Measurements from ENCODE around the gene LRIT1. TPM values are rescaled to one million over a fixed set of nuclear protein-coding genes. Genes with fewer than 3 reads are reported as not detected.

The LRIT1 gene
- polyA plus RNA-seq, 1 of the 3 experiments (the other 2 are of a cell fraction), result not detected

DNA sequence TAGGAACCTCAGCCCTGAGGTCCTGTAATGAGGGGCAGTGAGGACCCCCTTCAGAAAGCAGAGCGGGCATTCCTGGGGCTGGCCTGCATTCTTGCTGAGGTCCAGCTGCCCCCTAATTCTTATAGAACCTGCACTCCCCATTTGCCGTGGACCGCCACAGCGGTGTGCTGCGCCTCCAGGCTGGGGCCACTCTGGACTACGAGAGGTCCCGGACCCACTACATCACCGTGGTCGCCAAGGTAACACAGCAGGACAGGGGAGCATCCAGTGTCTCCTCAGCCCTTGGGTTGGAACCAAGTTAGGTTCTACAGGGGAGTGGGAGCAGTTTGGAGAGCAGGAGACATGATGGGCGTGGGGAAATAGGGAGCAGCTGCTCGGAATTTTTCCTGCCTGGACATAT is 39.7 kb downstream of the LRIT1 start:
- Histone ChIP-seq H2AFZ (ENCODE audit: low read depth) (no peak overlapping the region), H3K4me2 (no peak overlapping the region)

DNA sequence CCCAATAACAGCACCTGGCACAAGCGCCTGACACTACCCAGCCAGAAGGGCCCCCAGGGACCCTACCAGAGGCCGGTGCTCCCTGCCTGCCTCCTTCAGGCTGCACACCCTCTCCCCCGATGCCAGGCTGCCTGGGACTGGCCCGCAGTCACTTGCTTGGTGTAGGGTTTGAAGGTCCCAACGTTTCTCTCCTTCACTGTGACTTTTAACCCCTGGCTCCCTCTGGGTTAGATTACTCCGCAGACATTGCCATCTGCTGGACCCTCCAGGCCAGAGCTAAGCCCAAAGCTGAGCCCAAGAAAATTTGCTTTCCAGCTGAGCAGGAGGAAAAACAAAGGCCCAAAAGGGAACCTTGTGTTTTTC is 40.1 kb downstream of the LRIT1 start:
- 39% methylated on average over 5 of the region's 6 CpGs for WGBS (ENCODE audit: low lambda C conversion rate)
- Histone ChIP-seq H4K20me1 (ENCODE audit: insufficient read depth) (no peaks in the 10 kb centered on the region), H3K36me3 (replicated peaks in 1 of 2; ENCODE audit: control insufficient read depth in 1 of 2, insufficient read depth in 2 of 2, low read length in 1 of 2) (no peaks in the 10 kb centered on the region), H3K79me2 (ENCODE audit: insufficient read depth) (no peaks in the 10 kb centered on the region), H3K4me1 (ENCODE audit: control insufficient read depth in 1 of 2, insufficient read depth in 2 of 2, low read depth in 1 of 2, low read length in 1 of 2) (no peaks in the 10 kb centered on the region), H3K9ac (no peak overlapping the region), H3F3A (replicated peaks; ENCODE audit: insufficient read depth) (no peaks in the 10 kb centered on the region), H3K4me2 (no peak overlapping the region), H3K9me2 (no peaks in the 10 kb centered on the region), H3K9me3 (no peaks in the 10 kb centered on the region), H3K4me3 (ENCODE audit: low read depth in 2 of 2, low read length in 1 of 2) (no peak overlapping the region), H2AFZ (ENCODE audit: low read depth) (no peak overlapping the region), H3K27ac (ENCODE audit: low read depth in 2 of 2, low read length in 1 of 2) (no peak overlapping the region), H3K27me3 (ENCODE audit: insufficient read depth) (no peaks in the 10 kb centered on the region)
- no peak for TF ChIP-seq POLR2AphosphoS5 (IDR thresholded peaks at IDR 0.05; ENCODE audit: low read depth, low read length)
- TF ChIP-seq RXRA (IDR thresholded peaks at IDR 0.05; ENCODE audit: borderline replicate concordance, low read depth), result no peak
- no peak for TF ChIP-seq GABPA (IDR thresholded peaks at IDR 0.05; ENCODE audit: low read depth)
- TF ChIP-seq, protein P1, sequence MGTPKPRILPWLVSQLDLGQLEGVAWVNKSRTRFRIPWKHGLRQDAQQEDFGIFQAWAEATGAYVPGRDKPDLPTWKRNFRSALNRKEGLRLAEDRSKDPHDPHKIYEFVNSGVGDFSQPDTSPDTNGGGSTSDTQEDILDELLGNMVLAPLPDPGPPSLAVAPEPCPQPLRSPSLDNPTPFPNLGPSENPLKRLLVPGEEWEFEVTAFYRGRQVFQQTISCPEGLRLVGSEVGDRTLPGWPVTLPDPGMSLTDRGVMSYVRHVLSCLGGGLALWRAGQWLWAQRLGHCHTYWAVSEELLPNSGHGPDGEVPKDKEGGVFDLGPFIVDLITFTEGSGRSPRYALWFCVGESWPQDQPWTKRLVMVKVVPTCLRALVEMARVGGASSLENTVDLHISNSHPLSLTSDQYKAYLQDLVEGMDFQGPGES (IDR thresholded peaks at IDR 0.05; ENCODE audit: low read depth, low read length), result no peak
- TF ChIP-seq NFIC (IDR thresholded peaks at IDR 0.05; ENCODE audit: borderline replicate concordance), result no peak
- CTCF ChIA-PET, result interaction anchor here (1.0 to 2.0 kb wide), 2 partner anchors 52 to 53 kb away, joined by 3 to 9 read pairs; no protein-coding TSS in a partner anchor
- POLR2A ChIA-PET, result no interaction called here
- no peak for DNase-seq

More for the DNA sequence above, 39.7 kb downstream of the LRIT1 start:
- TF ChIP-seq EZH2phosphoT487 (IDR thresholded peaks at IDR 0.05; ENCODE audit: borderline replicate concordance, low read depth) (no peak), MAX (IDR thresholded peaks at IDR 0.05; ENCODE audit: low read depth) (no peak), RXRA (IDR thresholded peaks at IDR 0.05; ENCODE audit: borderline replicate concordance, low read depth) (no peak), ELF1 (IDR thresholded peaks at IDR 0.05) (no peak), FOSL2 (IDR thresholded peaks at IDR 0.05; ENCODE audit: borderline replicate concordance, low read depth) (no peak), FOXJ3 (CRISPR knock-in tag; IDR thresholded peaks at IDR 0.05) (no peak), EP300 (IDR thresholded peaks at IDR 0.05; ENCODE audit: borderline replicate concordance in 1 of 2, low read depth in 1 of 2, low read length in 1 of 2) (no peak), MXI1 (IDR thresholded peaks at IDR 0.05; ENCODE audit: low read depth, low read length) (no peak), RFX5 (IDR thresholded peaks at IDR 0.05; ENCODE audit: low read length) (no peak)
- TF ChIP-seq, protein P2, sequence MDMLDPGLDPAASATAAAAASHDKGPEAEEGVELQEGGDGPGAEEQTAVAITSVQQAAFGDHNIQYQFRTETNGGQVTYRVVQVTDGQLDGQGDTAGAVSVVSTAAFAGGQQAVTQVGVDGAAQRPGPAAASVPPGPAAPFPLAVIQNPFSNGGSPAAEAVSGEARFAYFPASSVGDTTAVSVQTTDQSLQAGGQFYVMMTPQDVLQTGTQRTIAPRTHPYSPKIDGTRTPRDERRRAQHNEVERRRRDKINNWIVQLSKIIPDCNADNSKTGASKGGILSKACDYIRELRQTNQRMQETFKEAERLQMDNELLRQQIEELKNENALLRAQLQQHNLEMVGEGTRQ (IDR thresholded peaks at IDR 0.05; ENCODE audit: borderline replicate concordance, low read depth, low read length), result no peak
- TF ChIP-seq, protein P1 (IDR thresholded peaks at IDR 0.05; ENCODE audit: low read depth, low read length), result no peak
- Histone ChIP-seq H3K9ac (no peak overlapping the region), H4K20me1 (ENCODE audit: insufficient read depth) (no peaks in the 10 kb centered on the region), H3K27me3 (ENCODE audit: insufficient read depth) (no peaks in the 10 kb centered on the region), H3K79me2 (ENCODE audit: insufficient read depth) (no peaks in the 10 kb centered on the region), H3K9me3 (no peaks in the 10 kb centered on the region), H3F3A (replicated peaks; ENCODE audit: insufficient read depth) (no peaks in the 10 kb centered on the region), H3K27ac (ENCODE audit: low read depth in 2 of 2, low read length in 1 of 2) (no peak overlapping the region), H3K4me3 (ENCODE audit: low read depth in 2 of 2, low read length in 1 of 2) (no peak overlapping the region), H3K9me2 (no peaks in the 10 kb centered on the region), H3K36me3 (replicated peaks in 1 of 2; ENCODE audit: control insufficient read depth in 1 of 2, insufficient read depth in 2 of 2, low read length in 1 of 2) (no peaks in the 10 kb centered on the region), H3K4me1 (ENCODE audit: control insufficient read depth in 1 of 2, insufficient read depth in 2 of 2, low read depth in 1 of 2, low read length in 1 of 2) (no peaks in the 10 kb centered on the region)
- CTCF ChIA-PET, result interaction anchor here (1.0 to 2.0 kb wide), 2 partner anchors 52 to 53 kb away, joined by 3 to 9 read pairs; no protein-coding TSS in a partner anchor
- 63% methylated on average over 11 of the region's 11 CpGs for WGBS (ENCODE audit: low lambda C conversion rate)
- POLR2A ChIA-PET, result no interaction called here
- no peak for DNase-seq
